HG03442 (cell line): ENCODE results near the gene GTPBP6.
"Not testable (repeated sequence)": the region's sequence is repeated elsewhere in the genome, so short reads cannot be mapped to it uniquely, and the experiment has no call there.

Source experiments
- ATAC-seq: cut with Tn5 transposase; IDR thresholded peaks from one replicate; pipeline ENCODE4 v1.9.1; 2021; ENCODE audit warnings: mild to moderate bottlenecking, moderate library complexity; ENCODE audit not compliant: unreplicated experiment

Gene GTPBP6

DNA sequence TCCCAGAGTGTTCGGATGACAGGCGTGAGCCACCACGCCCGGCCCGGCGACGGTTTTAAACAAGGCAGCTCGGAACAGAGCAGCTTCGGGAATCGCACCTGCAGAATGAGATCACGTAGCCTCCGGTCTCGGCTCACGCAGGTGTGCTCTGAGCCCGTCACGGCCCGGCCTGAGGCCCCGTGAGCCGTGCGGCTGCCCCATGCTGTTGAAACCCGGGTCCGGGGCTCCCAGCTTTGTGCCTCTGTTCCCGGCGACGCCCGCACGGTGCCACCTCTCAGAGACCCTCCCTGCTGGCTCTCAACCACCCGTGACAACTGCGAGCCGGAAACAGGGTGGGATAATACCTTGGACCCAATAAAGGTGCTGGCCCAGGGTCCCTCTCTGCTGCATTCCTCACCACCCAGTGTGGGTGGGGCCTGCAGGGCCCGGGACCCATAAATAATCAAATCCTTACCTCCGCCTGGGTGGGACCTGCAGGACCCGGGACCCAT, 50.8 kb downstream of the GTPBP6 start:
- ATAC-seq, result no peak

- ATAC-seq, result no peak
Observed at GRCh38 chrX:265502-265901, 53.1 kb downstream of the GTPBP6 start.

DNA sequence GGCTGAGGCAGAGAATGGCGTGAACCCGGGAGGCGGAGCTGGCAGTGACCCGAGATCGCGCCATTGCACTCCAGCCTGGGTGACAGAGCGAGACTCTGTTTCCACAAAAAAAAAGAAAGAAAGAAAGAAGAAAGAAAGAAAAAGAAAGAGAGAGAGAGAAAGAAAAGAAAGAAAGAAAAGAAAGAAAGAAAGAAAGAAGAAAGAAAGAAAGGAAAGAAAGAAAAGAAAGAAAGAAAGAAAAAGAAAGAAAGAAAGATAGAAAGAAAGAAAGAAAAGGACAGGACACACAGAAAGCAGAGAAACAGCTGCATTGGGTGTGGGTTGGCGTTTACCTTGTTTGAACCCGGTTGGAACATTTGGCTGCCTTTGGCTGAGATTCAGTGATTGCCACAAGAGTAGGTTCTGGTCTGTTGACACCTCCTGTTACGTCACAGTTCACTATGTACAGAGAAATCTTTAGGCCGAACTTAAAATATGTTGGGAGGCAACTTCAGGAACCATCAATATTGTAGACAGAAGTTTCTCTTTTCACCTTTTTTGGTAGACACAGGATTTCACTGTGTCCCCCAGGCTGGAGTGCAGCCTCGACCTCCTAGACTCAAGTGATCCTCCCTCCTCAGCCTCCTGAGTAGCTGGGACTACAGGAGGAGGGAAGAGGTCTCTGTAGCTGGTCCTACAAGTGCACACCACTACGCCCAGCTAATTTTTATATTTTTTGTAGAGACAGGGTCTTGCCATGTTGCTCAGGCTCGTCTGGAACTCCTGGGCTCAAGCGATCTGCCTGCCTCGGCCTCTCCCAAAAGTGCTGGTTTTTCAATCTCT, 53.8 kb downstream of the GTPBP6 start:
- no peak for ATAC-seq

GRCh38 chrX:264006-264405, 54.6 kb downstream of the GTPBP6 start:
- not testable (repeated sequence) for ATAC-seq

GRCh38 chrX:262381-262909, 56.2 kb downstream of the GTPBP6 start:
- no peak for ATAC-seq

GRCh38 chrX:261919-262352, 56.7 kb downstream of the GTPBP6 start:
- no peak for ATAC-seq

DNA sequence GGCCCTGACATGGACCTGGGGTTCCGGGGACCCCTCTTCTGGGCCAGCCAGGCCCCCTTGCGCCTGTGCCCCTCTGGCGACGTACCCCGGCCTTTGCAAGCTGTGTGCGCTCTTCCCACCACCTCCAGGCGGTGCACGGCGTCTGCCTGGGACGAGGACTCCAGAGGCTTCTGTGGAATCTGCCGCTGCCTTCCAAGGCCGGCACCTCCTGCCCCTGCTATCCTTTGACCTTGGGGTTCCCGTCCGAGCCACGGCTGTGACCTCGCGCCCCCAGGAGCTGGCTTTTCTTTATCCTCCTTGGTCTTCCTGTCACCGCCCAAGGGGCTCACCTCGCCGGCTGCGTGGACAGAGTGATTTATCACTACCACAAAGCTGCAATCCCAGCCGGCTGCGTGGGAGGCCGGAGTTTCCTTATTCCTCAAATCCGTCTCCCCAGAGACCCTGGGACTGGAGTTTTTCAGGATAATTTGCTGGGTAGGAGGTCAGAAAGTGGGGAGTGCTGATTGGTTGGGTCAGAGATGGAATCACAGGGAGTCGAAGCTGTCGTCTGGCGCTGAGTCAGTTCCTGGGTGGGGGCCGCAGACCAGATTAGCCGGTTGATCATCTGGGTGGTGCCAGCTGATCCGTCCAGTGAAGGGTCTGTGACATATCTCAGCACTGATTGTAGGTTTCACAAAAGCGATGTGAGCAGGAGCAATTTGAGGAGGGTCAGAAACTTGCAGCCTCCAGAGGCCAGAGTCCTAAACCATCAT, 57.3 kb downstream of the GTPBP6 start:
- ATAC-seq, result no peak

DNA sequence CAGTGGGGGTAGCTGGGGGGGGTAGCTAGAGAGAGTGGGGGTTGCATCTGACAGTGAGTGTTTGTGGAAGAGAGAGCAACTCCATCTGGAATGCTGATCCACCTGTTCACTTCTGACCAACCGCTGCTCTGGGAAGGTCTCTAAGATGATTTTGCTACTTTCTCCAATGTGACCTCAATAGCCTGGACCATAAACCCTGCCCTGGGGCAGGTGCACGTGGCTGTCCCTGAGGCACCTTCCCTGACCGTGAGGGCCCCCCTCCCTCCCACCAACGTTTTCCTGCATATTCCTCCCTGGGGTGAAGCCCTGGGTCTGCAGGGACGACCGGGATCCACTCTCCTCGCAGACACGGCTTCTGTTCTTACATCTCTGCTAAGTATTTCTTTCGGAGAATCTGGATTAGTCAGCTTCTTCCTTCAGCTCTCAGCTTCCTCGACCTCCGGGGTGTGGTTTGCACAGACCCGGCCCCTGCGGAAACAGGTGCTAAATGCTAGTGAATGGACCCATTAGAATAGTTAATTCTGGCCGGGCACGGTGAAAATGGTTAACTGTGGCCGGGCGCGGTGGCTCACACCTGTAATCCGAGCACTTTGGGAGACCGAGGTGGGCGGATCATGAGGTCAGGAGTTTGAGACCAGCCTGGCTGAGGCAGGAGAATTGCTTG, 58.8 kb downstream of the GTPBP6 start:
- no peak for ATAC-seq

DNA sequence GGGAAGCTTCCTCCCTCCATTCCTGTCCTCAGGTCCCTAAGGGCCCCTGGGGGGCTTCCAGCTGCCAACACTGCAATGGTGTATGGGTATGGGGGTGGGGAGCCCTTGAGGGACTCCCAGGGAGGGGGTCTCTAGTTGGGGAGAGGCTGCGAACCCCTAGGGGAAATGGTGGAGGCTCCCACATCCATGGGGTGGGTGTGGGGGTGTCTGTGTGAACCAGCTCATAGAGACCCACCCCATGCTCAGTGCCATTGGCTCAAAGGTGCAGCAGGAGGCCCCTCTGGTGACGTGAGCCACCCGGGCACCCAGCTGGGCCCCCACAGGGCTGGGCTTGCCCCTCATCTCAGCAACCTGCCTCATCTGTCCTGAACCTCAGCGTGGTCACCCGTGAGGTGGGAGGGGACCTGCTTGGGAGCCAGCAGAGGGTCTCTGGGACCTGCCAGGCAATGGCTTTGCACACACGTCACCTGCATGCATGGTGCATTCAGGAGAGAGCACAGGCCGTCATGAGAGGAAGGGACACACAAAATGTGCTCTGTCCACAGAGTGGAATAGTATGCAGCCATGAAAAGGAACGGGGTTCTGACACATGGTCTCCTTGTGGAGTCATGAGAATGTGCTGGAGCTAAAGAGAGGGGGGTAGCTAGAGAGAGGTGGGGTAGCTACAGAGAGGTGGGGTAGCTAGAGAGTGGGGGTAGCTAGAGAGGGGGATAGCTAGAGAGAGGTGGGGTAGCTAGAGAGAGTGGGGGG, 60.1 kb downstream of the GTPBP6 start:
- ATAC-seq, result no peak

GRCh38 chrX:257681-258289, 60.8 kb downstream of the GTPBP6 start:
- ATAC-seq, result no peak

GRCh38 chrX:257054-257453, 61.5 kb downstream of the GTPBP6 start:
- not testable (repeated sequence) for ATAC-seq

DNA sequence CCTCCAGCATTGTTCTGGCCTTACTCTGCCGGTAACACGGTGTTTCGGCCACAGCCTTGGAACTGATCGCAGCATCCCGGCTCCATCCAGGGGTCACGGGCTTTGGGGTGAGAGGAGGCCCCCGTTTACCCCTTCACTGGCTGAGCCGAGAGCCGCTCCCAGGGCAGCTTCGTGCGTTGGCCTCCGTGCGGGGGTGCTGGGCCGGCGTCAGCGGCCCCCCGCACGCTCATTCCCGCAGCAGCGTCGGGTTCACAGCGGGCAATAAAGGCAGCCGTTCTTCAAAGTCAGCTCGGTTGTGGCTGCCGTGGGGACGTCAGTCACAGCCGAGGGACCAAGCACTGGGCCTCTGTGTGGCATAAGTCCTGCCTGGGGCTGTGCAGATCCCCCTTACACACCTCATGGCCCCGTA, 62.7 kb downstream of the GTPBP6 start:
- ATAC-seq, result no peak
